Sigmoid colon (tissue), 7 donors: ENCODE data around the gene LAMC1. TPM values are rescaled to one million over a fixed set of nuclear protein-coding genes. Genes with fewer than 3 reads are reported as not detected.

Experiments
- DNase-seq: peaks from one replicate; pipeline ENCODE4 v3.0.0-alpha.2; 2019
- H3K27ac ChIP-seq, 4 donors: fragments of 200-600 bp; sonication (generic); one replicate each; pipeline ENCODE4 v1.5.1; 2016 to 2019; ENCODE audit warnings: mild to moderate bottlenecking in 1 of 4
- H3K27me3 ChIP-seq, 3 donors: fragments of 200-600 bp; sonication (generic); one replicate each; pipeline ENCODE4 v1.5.1; 2019; ENCODE audit warnings: mild to moderate bottlenecking in 1 of 3
- H3K36me3 ChIP-seq, 4 donors: fragments of 200-600 bp; sonication (generic); one replicate each; pipeline ENCODE4 v1.5.1; 2016 to 2019
- H3K4me1 ChIP-seq, 4 donors: fragments of 200-600 bp; sonication (generic); one replicate each; pipeline ENCODE4 v1.5.1; 2017 to 2019
- H3K4me3 ChIP-seq, 4 donors: fragments of 200-600 bp; sonication (generic); one replicate each; pipeline ENCODE4 v1.5.1; 2017 to 2019; ENCODE audit warnings: mild to moderate bottlenecking in 2 of 4, moderate library complexity in 1 of 4
- H3K9me3 ChIP-seq, 4 donors: fragments of 200-600 bp in 3 of 4; sonication (generic) in 3 of 4; one replicate each; pipeline versions ENCODE4 v1.5.1 to v1.6.1; 2013 to 2019
- EP300 ChIP-seq, 4 donors: sonication (generic); formaldehyde crosslinking; IDR thresholded peaks; one replicate each; pipeline ENCODE4 v1.6.1; 2017; ENCODE audit warnings: antibody characterized with exemption in 4 of 4
- POLR2A ChIP-seq, 2 donors: fragments of 450-650 bp; IDR thresholded peaks; one replicate each; pipeline ENCODE4 v1.6.1; 2016; ENCODE audit warnings: antibody characterized with exemption in 2 of 2, mild to moderate bottlenecking in 2 of 2, moderate library complexity in 2 of 2
- POLR2AphosphoS5 ChIP-seq, 4 donors: sonication (generic); formaldehyde crosslinking; IDR thresholded peaks; one replicate each; pipeline ENCODE4 v1.6.1; 2017; ENCODE audit warnings: antibody characterized with exemption in 4 of 4
- WGBS, 2 donors: extraction: QIAGEN DNeasy Blood & Tissue Kit; methylation state at CpG; one replicate each; pipeline ENCODE4 v1.1.7; 2013; 5-methylcytosine and 5-hydroxymethylcytosine counted together
- intact Hi-C: fragments of 100-400 bp; cut with DNase I; formaldehyde crosslinking; loops from one replicate; pipeline ENCODE4 v1.15.1; 2023
- polyA plus RNA-seq, 3 donors: library from polyadenylated mRNA; stranded (reverse); fragments of 200-250 nt; gene quantifications; one replicate each; pipeline ENCODE4 v1.2.3, GENCODE V29; 2013
- total RNA-seq, 4 donors: library from RNA; depleted of rRNA; stranded (reverse); fragments of >200 nt; gene quantifications; one replicate each; pipeline ENCODE4 v1.1.0, GENCODE V29; 2016
- TF ChIP-seq, protein P1 (sequence below), 4 experiments: fragments of 450-650 bp in 3 of 4; fragments of 200-600 bp in 1 of 4; IDR thresholded peaks; one replicate each; pipeline ENCODE4 v1.5.1; 2016 to 2019; ENCODE audit warnings: antibody characterized with exemption in 4 of 4, mild to moderate bottlenecking in 3 of 4, moderate library complexity in 2 of 4
- donor health status: healthy with polysubstance abuse.
- donor health status: Bipolar disorder and iron deficiency.
- donor health status: healthy.

LAMC1 gene
- total and polyA plus RNA-seq, 7 donors = 3.5 to 542 (median 269) TPM

- intact Hi-C loops = no loop called here
- Histone ChIP-seq H3K4me1 (no peaks in the 10 kb centered on the region), H3K27me3 (no peaks in the 10 kb centered on the region), H3K9me3 (no peaks in the 10 kb centered on the region), H3K27ac (no peak overlapping the region), H3K4me3 (no peak overlapping the region), H3K36me3 (no peaks in the 10 kb centered on the region)
- TF ChIP-seq POLR2AphosphoS5 (IDR thresholded peaks at IDR 0.05) = no peak
- TF ChIP-seq POLR2A (IDR thresholded peaks at IDR 0.05) = no peak
- TF ChIP-seq, protein P1, sequence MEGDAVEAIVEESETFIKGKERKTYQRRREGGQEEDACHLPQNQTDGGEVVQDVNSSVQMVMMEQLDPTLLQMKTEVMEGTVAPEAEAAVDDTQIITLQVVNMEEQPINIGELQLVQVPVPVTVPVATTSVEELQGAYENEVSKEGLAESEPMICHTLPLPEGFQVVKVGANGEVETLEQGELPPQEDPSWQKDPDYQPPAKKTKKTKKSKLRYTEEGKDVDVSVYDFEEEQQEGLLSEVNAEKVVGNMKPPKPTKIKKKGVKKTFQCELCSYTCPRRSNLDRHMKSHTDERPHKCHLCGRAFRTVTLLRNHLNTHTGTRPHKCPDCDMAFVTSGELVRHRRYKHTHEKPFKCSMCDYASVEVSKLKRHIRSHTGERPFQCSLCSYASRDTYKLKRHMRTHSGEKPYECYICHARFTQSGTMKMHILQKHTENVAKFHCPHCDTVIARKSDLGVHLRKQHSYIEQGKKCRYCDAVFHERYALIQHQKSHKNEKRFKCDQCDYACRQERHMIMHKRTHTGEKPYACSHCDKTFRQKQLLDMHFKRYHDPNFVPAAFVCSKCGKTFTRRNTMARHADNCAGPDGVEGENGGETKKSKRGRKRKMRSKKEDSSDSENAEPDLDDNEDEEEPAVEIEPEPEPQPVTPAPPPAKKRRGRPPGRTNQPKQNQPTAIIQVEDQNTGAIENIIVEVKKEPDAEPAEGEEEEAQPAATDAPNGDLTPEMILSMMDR (IDR thresholded peaks at IDR 0.05) = no peak
- no peak for TF ChIP-seq EP300 (IDR thresholded peaks at IDR 0.05)
- DNase-seq = no peak
- WGBS, 2 donors = 85 to 90% methylated on average over 3 of the region's 3 CpGs
Observed at GRCh38 chr1:183163316-183163715, 140.1 kb downstream of the LAMC1 start.

- no peak for DNase-seq
- WGBS, 2 donors = 88 to 94% methylated on average over 1 of the region's 1 CpG
- Histone ChIP-seq H3K27ac (no peak overlapping the region), H3K27me3 (no peaks in the 10 kb centered on the region), H3K36me3 (no peaks in the 10 kb centered on the region), H3K4me3 (no peak overlapping the region), H3K9me3 (no peaks in the 10 kb centered on the region), H3K4me1 (no peaks in the 10 kb centered on the region)
- TF ChIP-seq EP300 (IDR thresholded peaks at IDR 0.05) = no peak
- intact Hi-C loops = no loop called here
Observed at GRCh38 chr1:183164340-183164739, 141.1 kb downstream of the LAMC1 start.

DNA sequence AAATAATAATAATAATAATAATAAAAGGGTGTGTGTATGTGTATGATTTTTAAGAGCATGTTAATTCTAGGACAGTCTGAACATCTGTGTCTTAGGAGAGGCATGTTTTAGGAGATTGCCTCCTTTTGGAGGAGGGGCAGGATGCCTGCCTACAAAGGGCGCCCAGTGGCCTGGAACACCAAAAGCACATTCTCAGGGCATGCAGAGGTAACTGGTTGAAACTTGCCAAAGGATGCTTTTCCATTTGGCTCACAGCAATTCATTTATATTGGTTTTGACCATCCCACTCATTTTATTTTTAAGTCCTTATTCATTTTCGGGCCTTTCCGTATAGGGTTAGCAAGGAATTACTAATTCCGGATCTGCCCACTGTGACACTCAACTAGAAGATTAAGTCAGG, 141.7 kb downstream of the LAMC1 start:
- WGBS, 2 donors = 96 to 97% methylated on average over 4 of the region's 4 CpGs
- Histone ChIP-seq H3K27ac (no peak overlapping the region), H3K9me3 (no peaks in the 10 kb centered on the region), H3K4me1 (no peaks in the 10 kb centered on the region), H3K27me3 (no peaks in the 10 kb centered on the region), H3K36me3 (no peaks in the 10 kb centered on the region), H3K4me3 (no peak overlapping the region)
- no peak for DNase-seq
- TF ChIP-seq, protein P1 (IDR thresholded peaks at IDR 0.05) = no peak
- no peak for TF ChIP-seq POLR2AphosphoS5 (IDR thresholded peaks at IDR 0.05)
- TF ChIP-seq EP300 (IDR thresholded peaks at IDR 0.05) = no peak
- TF ChIP-seq POLR2A (IDR thresholded peaks at IDR 0.05) = no peak
- intact Hi-C loops = no loop called here

- DNase-seq = no peak
- Histone ChIP-seq H3K4me1 (no peaks in the 10 kb centered on the region), H3K36me3 (no peaks in the 10 kb centered on the region), H3K9me3 (no peaks in the 10 kb centered on the region), H3K27ac (no peak overlapping the region), H3K27me3 (no peaks in the 10 kb centered on the region), H3K4me3 (no peak overlapping the region)
- intact Hi-C loops = no loop called here
- 95 to 96% methylated on average over 2 of the region's 2 CpGs for WGBS, 2 donors
- TF ChIP-seq POLR2A (IDR thresholded peaks at IDR 0.05) (no peak), EP300 (IDR thresholded peaks at IDR 0.05) (no peak), POLR2AphosphoS5 (IDR thresholded peaks at IDR 0.05) (no peak)
- TF ChIP-seq, protein P1 (IDR thresholded peaks at IDR 0.05) = no peak
Observed at GRCh38 chr1:183165456-183165855, 142.2 kb downstream of the LAMC1 start.

- 96 to 97% methylated on average over 2 of the region's 2 CpGs for WGBS, 2 donors
- intact Hi-C loops = no loop called here
- no peaks in the 10 kb centered on the region for H3K36me3 ChIP-seq
Observed at GRCh38 chr1:183166454-183166853, 143.2 kb downstream of the LAMC1 start.

More at GRCh38 chr1:183166454-183166853, 143.2 kb downstream of the LAMC1 start:
- no peak for DNase-seq
- Histone ChIP-seq H3K4me1 (no peaks in the 10 kb centered on the region), H3K4me3 (no peak overlapping the region), H3K27me3 (no peaks in the 10 kb centered on the region), H3K27ac (no peak overlapping the region), H3K9me3 (no peaks in the 10 kb centered on the region)
- TF ChIP-seq POLR2A (IDR thresholded peaks at IDR 0.05) = no peak
- TF ChIP-seq, protein P1 (IDR thresholded peaks at IDR 0.05) = no peak
- no peak for TF ChIP-seq POLR2AphosphoS5 (IDR thresholded peaks at IDR 0.05)
- no peak for TF ChIP-seq EP300 (IDR thresholded peaks at IDR 0.05)
